Skeletal muscle cell (primary cell): ENCODE results near the gene VAV1.
"Not testable (repeated sequence)": the region's sequence is repeated elsewhere in the genome, so short reads cannot be mapped to it uniquely, and the experiment has no call there.

Experiments
- DNase-seq: peaks from one replicate; pipeline ENCODE4 v3.0.0-alpha.2; 2010; ENCODE audit warnings: low read depth
- H3K4me3 ChIP-seq: 2 replicates; pipeline ENCODE4 v1.5.1; 2011; ENCODE audit warnings: low read depth, mild to moderate bottlenecking, control low read depth, low read length, moderate library complexity

The VAV1 gene

GRCh38 chr19:6753178-6754031, 19.1 kb upstream of the VAV1 start:
- peak overlapping the region; percentile 37 for H3K4me3 ChIP-seq
- no peak for DNase-seq

- no peak for DNase-seq
- no peak overlapping the region for H3K4me3 ChIP-seq
Measured at GRCh38 chr19:6754136-6754535, 18.4 kb upstream of the VAV1 start.

- no peak for DNase-seq
- H3K4me3 ChIP-seq: no peak overlapping the region
Measured at GRCh38 chr19:6754653-6755463, 17.6 kb upstream of the VAV1 start.

- DNase-seq: no peak
- no peak overlapping the region for H3K4me3 ChIP-seq
Measured at GRCh38 chr19:6760606-6761005, 11.9 kb upstream of the VAV1 start.

- DNase-seq: no peak
- H3K4me3 ChIP-seq: no peak overlapping the region
Measured at GRCh38 chr19:6761053-6761676, 11.3 kb upstream of the VAV1 start.

- H3K4me3 ChIP-seq, DNase-seq: not testable (repeated sequence)
Measured at GRCh38 chr19:6762253-6762797, 10.2 kb upstream of the VAV1 start.

GRCh38 chr19:6765738-6766356, 6.7 kb upstream of the VAV1 start:
- no peak overlapping the region for H3K4me3 ChIP-seq
- DNase-seq: no peak

GRCh38 chr19:6766357-6767080, 6.0 kb upstream of the VAV1 start:
- no peak for DNase-seq
- no peak overlapping the region for H3K4me3 ChIP-seq

GRCh38 chr19:6767081-6767356, 5.5 kb upstream of the VAV1 start:
- peak overlapping the region; percentile 31 for H3K4me3 ChIP-seq
- no peak for DNase-seq

- no peak for DNase-seq
Measured at GRCh38 chr19:6767357-6768235, 4.9 kb upstream of the VAV1 start, which contains the start of gene SH2D3A. SH2D3A (minus strand) TSS chr19:6767435; CDS start chr19:6763748, 3,687 bp downstream.

GRCh38 chr19:6768236-6768785, 4.2 kb upstream of the VAV1 start:
- H3K4me3 ChIP-seq: no peak overlapping the region

More at GRCh38 chr19:6767357-6768235, 4.9 kb upstream of the VAV1 start, which contains the start of gene SH2D3A:
- peak within 1 kb of the TSS; percentile 31 for H3K4me3 ChIP-seq

GRCh38 chr19:6769006-6769619, 3.4 kb upstream of the VAV1 start:
- DNase-seq: no peak
- H3K4me3 ChIP-seq: no peak overlapping the region

More at GRCh38 chr19:6768236-6768785, 4.2 kb upstream of the VAV1 start:
- DNase-seq: no peak

GRCh38 chr19:6771648-6772027, 870 bp upstream of the VAV1 start:
- H3K4me3 ChIP-seq, DNase-seq: not testable (repeated sequence)

- no peak for DNase-seq
- no peak overlapping the region for H3K4me3 ChIP-seq
Measured at GRCh38 chr19:6772866-6773322, 386 bp downstream of the VAV1 start.

GRCh38 chr19:6773323-6773931, 919 bp downstream of the VAV1 start:
- H3K4me3 ChIP-seq: no peak overlapping the region
- no peak for DNase-seq

- DNase-seq: no peak
- no peak overlapping the region for H3K4me3 ChIP-seq
Measured at GRCh38 chr19:6774821-6775707, 2.6 kb downstream of the VAV1 start.
